Suprapubic skin (tissue), 4 donors: Measurements from ENCODE around the gene TMPRSS7. TPM values are rescaled to one million over a fixed set of nuclear protein-coding genes. Genes with fewer than 3 reads are reported as not detected.

Source experiments
- DNase-seq, 2 donors: peaks; one replicate each; pipeline ENCODE4 v3.0.0-alpha.2; 2019; ENCODE audit warnings: low spot score in 2 of 2
- H3K27ac ChIP-seq: fragments of 200-600 bp; sonication (generic); one replicate; pipeline ENCODE4 v1.5.1; 2019
- H3K27me3 ChIP-seq: fragments of 200-600 bp; sonication (generic); one replicate; pipeline ENCODE4 v1.5.1; 2019
- H3K36me3 ChIP-seq: fragments of 200-600 bp; sonication (generic); one replicate; pipeline ENCODE4 v1.5.1; 2019
- H3K4me1 ChIP-seq: fragments of 200-600 bp; sonication (generic); one replicate; pipeline ENCODE4 v1.5.1; 2019
- H3K4me3 ChIP-seq: fragments of 200-600 bp; sonication (generic); one replicate; pipeline ENCODE4 v1.5.1; 2019; ENCODE audit warnings: mild to moderate bottlenecking
- H3K9me3 ChIP-seq: fragments of 200-600 bp; sonication (generic); one replicate; pipeline ENCODE4 v1.5.1; 2019
- CTCF ChIP-seq, 2 donors: fragments of 200-600 bp in 1 of 2; fragments of 450-650 bp in 1 of 2; sonication (generic) in 1 of 2; IDR thresholded peaks; one replicate each; pipeline ENCODE4 v1.5.1; 2016 to 2019; ENCODE audit warnings: antibody characterized with exemption in 2 of 2, mild to moderate bottlenecking in 1 of 2, moderate library complexity in 1 of 2
- EP300 ChIP-seq: sonication (generic); formaldehyde crosslinking; IDR thresholded peaks from one replicate; pipeline ENCODE4 v1.6.1; 2017; ENCODE audit warnings: antibody characterized with exemption
- POLR2A ChIP-seq, 2 donors: fragments of 450-650 bp; IDR thresholded peaks; one replicate each; pipeline ENCODE4 v1.6.1; 2017; ENCODE audit warnings: antibody characterized with exemption in 2 of 2, mild to moderate bottlenecking in 2 of 2, moderate library complexity in 2 of 2
- POLR2AphosphoS5 ChIP-seq, 3 donors: sonication (generic); formaldehyde crosslinking; IDR thresholded peaks; one replicate each; pipeline ENCODE4 v1.6.1; 2017; ENCODE audit warnings: antibody characterized with exemption in 3 of 3
- WGBS: methylation state at CpG from one replicate; pipeline ENCODE4 v1.1.5; 2018; 5-methylcytosine and 5-hydroxymethylcytosine counted together
- total RNA-seq, 4 donors: library from RNA; depleted of rRNA; stranded (reverse); fragments of >200 nt; gene quantifications; one replicate each; pipeline ENCODE4 v1.1.0, GENCODE V29; 2016

Gene TMPRSS7
- total RNA-seq, 4 donors from 2014 or later = 0.40 to 1.0 (median 0.49) TPM; not detected in 1

GRCh38 chr3:112089956-112090886 is 55.7 kb downstream of the TMPRSS7 start:
- WGBS = 69% methylated on average over 9 of the region's 9 CpGs
- no peak for DNase-seq
- Histone ChIP-seq H3K27ac (no peak overlapping the region), H3K4me1 (peaks cover 34% of the 10 kb centered on the region), H3K36me3 (no peaks in the 10 kb centered on the region), H3K9me3 (no peaks in the 10 kb centered on the region), H3K27me3 (no peaks in the 10 kb centered on the region), H3K4me3 (no peak overlapping the region)
- TF ChIP-seq POLR2AphosphoS5 (IDR thresholded peaks at IDR 0.05) (no peak), POLR2A (IDR thresholded peaks at IDR 0.05) (no peak), EP300 (no peak), CTCF (IDR thresholded peaks at IDR 0.05) (no peak)

- 82% methylated on average over 5 of the region's 6 CpGs for WGBS
- peaks cover 28% of the 10 kb centered on the region for H3K4me1 ChIP-seq
- H3K27me3 ChIP-seq = no peaks in the 10 kb centered on the region
- no peak overlapping the region for H3K4me3 ChIP-seq
- no peak for DNase-seq
- H3K27ac ChIP-seq = no peak overlapping the region
- H3K36me3 ChIP-seq = no peaks in the 10 kb centered on the region
- no peak for TF ChIP-seq POLR2A (IDR thresholded peaks at IDR 0.05)
- TF ChIP-seq CTCF (IDR thresholded peaks at IDR 0.05) = no peak
- TF ChIP-seq EP300 = no peak
- no peak for TF ChIP-seq POLR2AphosphoS5 (IDR thresholded peaks at IDR 0.05)
- no peaks in the 10 kb centered on the region for H3K9me3 ChIP-seq
Observed at GRCh38 chr3:112090887-112091586, 56.5 kb downstream of the TMPRSS7 start.

- no peak overlapping the region for H3K27ac ChIP-seq
- 41% methylated on average over 6 of the region's 6 CpGs for WGBS
- no peaks in the 10 kb centered on the region for H3K36me3 ChIP-seq
- no peak for DNase-seq
- TF ChIP-seq EP300 (no peak), POLR2AphosphoS5 (IDR thresholded peaks at IDR 0.05) (no peak), CTCF (IDR thresholded peaks at IDR 0.05) (no peak), POLR2A (IDR thresholded peaks at IDR 0.05) (no peak)
- no peak overlapping the region for H3K4me3 ChIP-seq
- H3K4me1 ChIP-seq = peaks cover 18% of the 10 kb centered on the region
- no peaks in the 10 kb centered on the region for H3K9me3 ChIP-seq
- H3K27me3 ChIP-seq = no peaks in the 10 kb centered on the region
Observed at GRCh38 chr3:112092496-112093179, 58.1 kb downstream of the TMPRSS7 start.

- no peak for DNase-seq
- H3K4me3 ChIP-seq = no peak overlapping the region
- H3K27ac ChIP-seq = no peak overlapping the region
- no peak for TF ChIP-seq POLR2AphosphoS5 (IDR thresholded peaks at IDR 0.05)
- TF ChIP-seq CTCF (IDR thresholded peaks at IDR 0.05) = no peak
- TF ChIP-seq POLR2A (IDR thresholded peaks at IDR 0.05) = no peak
- no peak for TF ChIP-seq EP300
- no peaks in the 10 kb centered on the region for H3K9me3 ChIP-seq
- no peaks in the 10 kb centered on the region for H3K27me3 ChIP-seq
- H3K36me3 ChIP-seq = no peaks in the 10 kb centered on the region
- peaks cover 20% of the 10 kb centered on the region for H3K4me1 ChIP-seq
Observed at GRCh38 chr3:112093180-112093522, 58.6 kb downstream of the TMPRSS7 start.

GRCh38 chr3:112095731-112096130 is 61.2 kb downstream of the TMPRSS7 start:
- H3K27me3 ChIP-seq = no peaks in the 10 kb centered on the region
- peaks cover 14% of the 10 kb centered on the region for H3K4me1 ChIP-seq
- TF ChIP-seq POLR2AphosphoS5 (IDR thresholded peaks at IDR 0.05) = no peak
- H3K9me3 ChIP-seq = no peaks in the 10 kb centered on the region
- no peak overlapping the region for H3K27ac ChIP-seq
- no peak overlapping the region for H3K4me3 ChIP-seq
- DNase-seq = no peak
- no peaks in the 10 kb centered on the region for H3K36me3 ChIP-seq
- 51% methylated on average over 2 of the region's 2 CpGs for WGBS
